Transverse colon (tissue), 4 donors: ENCODE measurements around the gene AKAP7. TPM values are rescaled to one million over a fixed set of nuclear protein-coding genes. Genes with fewer than 3 reads are reported as not detected.

Experiments
- DNase-seq: peaks from one replicate; pipeline ENCODE4 v3.0.0-alpha.2; 2019
- H3K27ac ChIP-seq, 4 donors: fragments of 200-600 bp; sonication (generic); 2 replicates each; pipeline ENCODE4 v1.5.1; 2016 to 2018; ENCODE audit warnings: inconsistent platforms in 4 of 4
- H3K27me3 ChIP-seq: fragments of 200-600 bp; sonication (generic); 2 replicates; pipeline ENCODE4 v1.5.1; 2017; ENCODE audit warnings: inconsistent platforms
- H3K36me3 ChIP-seq, 4 donors: fragments of 200-600 bp; sonication (generic); 2 replicates each; pipeline ENCODE4 v1.5.1; 2017 to 2019; ENCODE audit warnings: inconsistent platforms in 4 of 4
- H3K4me1 ChIP-seq, 4 donors: fragments of 200-600 bp; sonication (generic); 2 replicates each; pipeline ENCODE4 v1.5.1; 2017 to 2020; ENCODE audit warnings: inconsistent platforms in 4 of 4
- H3K4me3 ChIP-seq, 4 donors: fragments of 200-600 bp; sonication (generic); 1 replicate in 1 of 4; 2 replicates in 3 of 4; pipeline versions ENCODE4 v1.5.1 to v1.6.1; 2017 to 2019; ENCODE audit warnings: inconsistent platforms in 4 of 4
- H3K9me3 ChIP-seq, 2 donors: fragments of 200-600 bp; sonication (generic); 2 replicates each; pipeline ENCODE4 v1.5.1; 2017 to 2019; ENCODE audit warnings: inconsistent platforms in 2 of 2
- CTCF ChIP-seq, 5 experiments: fragments of 200-600 bp in 3 of 5; fragments of 450-650 bp in 2 of 5; sonication (generic) in 3 of 5; IDR thresholded peaks; 1 replicate in 2 of 5; 2 replicates in 3 of 5; pipeline ENCODE4 v1.5.1; 2016 to 2017; ENCODE audit warnings: antibody characterized with exemption in 5 of 5, inconsistent platforms in 3 of 5, mild to moderate bottlenecking in 2 of 5, moderate library complexity in 1 of 5
- EP300 ChIP-seq: sonication (generic); formaldehyde crosslinking; IDR thresholded peaks from one replicate; pipeline ENCODE4 v1.6.1; 2017; ENCODE audit warnings: antibody characterized with exemption, low read depth
- POLR2A ChIP-seq: fragments of 450-650 bp; IDR thresholded peaks from one replicate; pipeline ENCODE4 v1.6.1; 2016; ENCODE audit warnings: antibody characterized with exemption, mild to moderate bottlenecking, moderate library complexity
- POLR2AphosphoS5 ChIP-seq, 3 donors: sonication (generic); formaldehyde crosslinking; IDR thresholded peaks; one replicate each; pipeline ENCODE4 v1.6.1; 2016; ENCODE audit warnings: antibody characterized with exemption in 3 of 3
- WGBS, 2 donors: methylation state at CpG; one replicate each; pipeline ENCODE4 v1.1.5; 2018; ENCODE audit warnings: low coverage in 1 of 2; 5-methylcytosine and 5-hydroxymethylcytosine counted together
- in situ Hi-C, 4 donors: fragments of 200-750 bp; cut with MboI; loops; one replicate each; pipeline versions ENCODE4 v1.15.0 to v1.15.1; 2017; ENCODE audit warnings: low sequenced_read_pairs in 3 of 4, low pct_ligation_motif_present in 1 of 4, low pct_unique_long_range_greater_than_20kb in 1 of 4
- intact Hi-C: fragments of 100-400 bp; cut with DNase I; formaldehyde crosslinking; loops from one replicate; pipeline ENCODE4 v1.15.1; 2023; ENCODE audit warnings: low total_unique reads
- total RNA-seq, 4 donors: library from RNA; depleted of rRNA; stranded (reverse); fragments of >200 nt; gene quantifications; one replicate each; pipeline ENCODE4 v1.1.0, GENCODE V29; 2016

Gene AKAP7
- total RNA-seq, 4 donors from 2014 or later: 4.9 to 19.1 (median 12.0) TPM

- H3K36me3 ChIP-seq: no peaks in the 10 kb centered on the region
- TF ChIP-seq CTCF (IDR thresholded peaks at IDR 0.05): no peak
- no peak for TF ChIP-seq POLR2AphosphoS5 (IDR thresholded peaks at IDR 0.05)
- TF ChIP-seq POLR2A: no peak
- TF ChIP-seq EP300: no peak
- H3K4me3 ChIP-seq: no peak overlapping the region
- in situ Hi-C loops (no loop called here), intact Hi-C loops (no loop called here)
- H3K9me3 ChIP-seq: no peaks in the 10 kb centered on the region
- H3K27ac ChIP-seq: no peak overlapping the region
- DNase-seq: no peak
- H3K4me1 ChIP-seq: no peaks in the 10 kb centered on the region
- no peaks in the 10 kb centered on the region for H3K27me3 ChIP-seq
Observed at GRCh38 chr6:131169613-131170012, 34.3 kb downstream of the AKAP7 start.

GRCh38 chr6:131172222-131172621, 37.0 kb downstream of the AKAP7 start:
- in situ Hi-C loops: no loop called here
- no peak for TF ChIP-seq CTCF (IDR thresholded peaks at IDR 0.05)
- no peak for TF ChIP-seq POLR2A
- 80 to 94% methylated on average over 1 of the region's 1 CpG for WGBS, 2 donors
- Histone ChIP-seq H3K27ac (no peak overlapping the region), H3K36me3 (no peaks in the 10 kb centered on the region), H3K4me1 (no peaks in the 10 kb centered on the region), H3K27me3 (no peaks in the 10 kb centered on the region), H3K4me3 (no peak overlapping the region), H3K9me3 (no peaks in the 10 kb centered on the region)
- intact Hi-C loops: no loop called here
- no peak for DNase-seq

- no peaks in the 10 kb centered on the region for H3K9me3 ChIP-seq
- WGBS, 2 donors: 67 to 85% methylated on average over 1 of the region's 1 CpG
- H3K36me3 ChIP-seq: no peaks in the 10 kb centered on the region
- intact Hi-C loops: no loop called here
- H3K4me3 ChIP-seq: no peak overlapping the region
- no peaks in the 10 kb centered on the region for H3K27me3 ChIP-seq
- H3K4me1 ChIP-seq: no peaks in the 10 kb centered on the region
- H3K27ac ChIP-seq: no peak overlapping the region
- no peak for DNase-seq
- in situ Hi-C loops: no loop called here
- no peak for TF ChIP-seq EP300
- no peak for TF ChIP-seq POLR2A
- no peak for TF ChIP-seq POLR2AphosphoS5 (IDR thresholded peaks at IDR 0.05)
- no peak for TF ChIP-seq CTCF (IDR thresholded peaks at IDR 0.05)
Observed at GRCh38 chr6:131173680-131174079, 38.4 kb downstream of the AKAP7 start.

- DNase-seq: no peak
- Histone ChIP-seq H3K27ac (no peak overlapping the region), H3K36me3 (no peaks in the 10 kb centered on the region), H3K4me1 (no peaks in the 10 kb centered on the region), H3K4me3 (no peak overlapping the region), H3K27me3 (no peaks in the 10 kb centered on the region), H3K9me3 (no peaks in the 10 kb centered on the region)
- WGBS, 2 donors: 93 to 100% methylated on average over 1 to 2 of the region's 2 CpGs
- intact Hi-C loops: no loop called here
- TF ChIP-seq POLR2A (no peak), CTCF (IDR thresholded peaks at IDR 0.05) (no peak), EP300 (no peak), POLR2AphosphoS5 (IDR thresholded peaks at IDR 0.05) (no peak)
- in situ Hi-C loops: loop anchor here in 1 of 4 donors (25.0 kb wide), 1 partner anchor 362 kb away; no protein-coding TSS in a partner anchor
Observed at GRCh38 chr6:131175564-131175963, 40.3 kb downstream of the AKAP7 start.
